ENCODE results near the gene PITPNB. TPM values are rescaled to one million over a fixed set of nuclear protein-coding genes. Genes with fewer than 3 reads are reported as not detected.

Gene PITPNB
- total and polyA plus RNA-seq, 2 of the 13 experiments (the other 11 are each of a cell fraction or from before 2014, with no cell fraction given), result 17.0 to 30.1 TPM

- no peak for TF ChIP-seq ELK4 (CRISPR knock-in tag; IDR thresholded peaks at IDR 0.05; ENCODE audit: borderline replicate concordance)
- no peak for TF ChIP-seq RBAK (CRISPR knock-in tag; IDR thresholded peaks at IDR 0.05)
Measured at GRCh38 chr22:27961182-27961581, 42.1 kb upstream of the PITPNB start (continued).

GRCh38 chr22:27959335-27960090 is 40.5 kb upstream of the PITPNB start:
- Histone ChIP-seq H3K9ac (ENCODE audit: insufficient read depth, low read depth, low read length) (no peak overlapping the region), H3K4me3 (replicated peaks in 1 of 3; ENCODE audit: insufficient read depth in 1 of 3, low read depth in 2 of 3, low read length in 3 of 3) (no peak overlapping the region), H3K36me3 (replicated peaks in 1 of 2; ENCODE audit: control insufficient read depth in 1 of 2, insufficient read depth in 2 of 2, low read length in 2 of 2) (no peaks in the 10 kb centered on the region), H3K79me2 (ENCODE audit: insufficient read depth, low read length) (no peaks in the 10 kb centered on the region), H3K9me3 (ENCODE audit: low read length) (no peaks in the 10 kb centered on the region), H2AFZ (ENCODE audit: low read length) (no peak overlapping the region), H3K4me2 (ENCODE audit: low read depth, low read length) (no peak overlapping the region), H3K4me1 (ENCODE audit: insufficient read depth, low read length) (peaks cover 21% of the 10 kb centered on the region), H4K20me1 (ENCODE audit: insufficient read depth, low read length) (no peaks in the 10 kb centered on the region), H3K27ac (ENCODE audit: extremely low read length, insufficient read depth, low read length) (no peak overlapping the region), H3K27me3 (ENCODE audit: control insufficient read depth in 1 of 2, insufficient read depth in 2 of 2, low read length in 2 of 2) (no peaks in the 10 kb centered on the region)
- ATAC-seq (no peak), DNase-seq (ENCODE audit: low spot score) (no peak), FAIRE-seq (no peak)
- ChIA-PET POLR2A (no interaction called here), CTCF (ENCODE audit: low intra/inter-chr PET ratio, low total read pairs) (no interaction called here)
- 94% methylated on average over 8 of the region's 8 CpGs for WGBS (ENCODE audit: low lambda C conversion rate)
- intact Hi-C loops (cut with micrococcal nuclease; ENCODE audit: unreplicated experiment), result no loop called here
- in situ Hi-C loops (cut with HindIII; ENCODE audit: extremely low pct_ligation_motif_present, low pct_unique_long_range_greater_than_20kb), result no loop called here
- BruUV-seq (replicated peaks), result no TSS peak
- TF ChIP-seq ZNF30 (CRISPR knock-in tag; IDR thresholded peaks at IDR 0.05), result no peak
- no peak for TF ChIP-seq ZSCAN30 (CRISPR knock-in tag; IDR thresholded peaks at IDR 0.05)
- TF ChIP-seq ZFP37 (CRISPR knock-in tag; IDR thresholded peaks at IDR 0.05; ENCODE audit: borderline replicate concordance), result no peak
- TF ChIP-seq ZNF407 (CRISPR knock-in tag; IDR thresholded peaks at IDR 0.05; ENCODE audit: not compliant biosample characterization), result no peak
- no peak for TF ChIP-seq TBP (CRISPR knock-in tag; IDR thresholded peaks at IDR 0.05)
- TF ChIP-seq ZNF691 (CRISPR knock-in tag; IDR thresholded peaks at IDR 0.05; ENCODE audit: borderline replicate concordance, low read depth), result no peak
